ENCODE results near the gene KHDC3L.
"Not testable (repeated sequence)": the region's sequence is repeated elsewhere in the genome, so short reads cannot be mapped to it uniquely, and the experiment has no call there.

The KHDC3L gene

GRCh38 chr6:73371984-73372383 lies 9.5 kb downstream of the KHDC3L start:
- DNase-seq = no peak

DNA sequence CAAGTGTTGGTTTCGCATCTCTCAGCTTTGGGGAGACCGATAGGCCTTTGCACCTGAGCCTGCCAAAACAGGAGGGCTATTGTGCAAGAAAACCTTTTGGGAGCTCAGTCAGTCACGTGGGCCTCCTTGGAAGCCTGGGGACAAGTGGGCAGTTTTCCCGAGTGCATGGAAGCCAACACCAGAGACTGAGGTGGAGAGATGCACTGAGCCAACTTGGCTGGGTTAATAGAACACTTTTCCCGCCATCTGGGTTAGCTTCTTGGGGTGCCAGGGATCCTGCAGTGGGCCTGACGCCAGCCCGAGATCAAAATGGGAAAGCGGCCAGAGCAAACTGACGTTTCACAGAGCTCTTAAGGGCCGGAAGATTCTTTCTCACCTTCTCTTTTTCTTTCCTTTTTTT lies 10.1 kb downstream of the KHDC3L start:
- no peak for DNase-seq

DNA sequence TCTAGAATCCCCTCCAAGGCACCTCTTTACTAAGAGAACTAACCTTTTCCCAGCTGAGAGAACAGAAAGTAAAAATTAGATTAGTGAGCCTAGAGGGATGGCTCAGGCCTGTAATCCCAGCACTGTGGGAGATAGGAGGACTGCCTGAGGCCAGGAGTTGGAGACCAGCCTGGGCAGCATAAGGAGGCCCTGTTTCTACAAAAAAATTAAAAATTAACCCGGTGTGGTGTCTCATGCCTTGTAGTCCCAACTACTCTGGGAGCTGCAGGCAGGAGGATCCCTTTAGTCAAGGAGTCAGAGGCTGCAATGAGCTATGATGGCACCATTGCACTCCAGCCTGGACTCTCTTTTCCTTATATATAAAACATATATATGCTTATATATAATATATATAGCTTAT lies 12.8 kb downstream of the KHDC3L start:
- DNase-seq = no peak

GRCh38 chr6:73377225-73377624 lies 14.8 kb downstream of the KHDC3L start:
- no peak for DNase-seq

DNA sequence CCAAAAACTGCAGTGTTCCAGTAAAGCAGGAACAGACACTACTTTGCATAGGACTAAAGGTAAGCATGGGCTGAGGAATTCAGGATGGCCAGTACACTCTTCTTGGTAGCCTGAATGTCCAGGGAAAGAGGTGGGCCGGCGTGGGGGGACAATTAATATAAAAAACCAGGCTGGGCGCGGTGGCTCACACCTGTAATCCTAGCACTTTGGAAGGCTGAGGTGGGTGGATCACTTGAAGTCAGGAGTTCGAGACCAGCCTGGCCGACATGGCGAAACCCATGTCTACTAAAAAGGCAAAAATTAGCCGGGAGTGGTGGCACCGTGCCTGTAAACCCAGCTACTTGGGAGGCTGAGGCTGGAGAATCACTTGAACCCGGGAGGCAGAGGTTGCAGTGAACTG lies 19.1 kb downstream of the KHDC3L start:
- not testable (repeated sequence) for DNase-seq

GRCh38 chr6:73382462-73383113 lies 20.1 kb downstream of the KHDC3L start:
- no peak for DNase-seq

DNA sequence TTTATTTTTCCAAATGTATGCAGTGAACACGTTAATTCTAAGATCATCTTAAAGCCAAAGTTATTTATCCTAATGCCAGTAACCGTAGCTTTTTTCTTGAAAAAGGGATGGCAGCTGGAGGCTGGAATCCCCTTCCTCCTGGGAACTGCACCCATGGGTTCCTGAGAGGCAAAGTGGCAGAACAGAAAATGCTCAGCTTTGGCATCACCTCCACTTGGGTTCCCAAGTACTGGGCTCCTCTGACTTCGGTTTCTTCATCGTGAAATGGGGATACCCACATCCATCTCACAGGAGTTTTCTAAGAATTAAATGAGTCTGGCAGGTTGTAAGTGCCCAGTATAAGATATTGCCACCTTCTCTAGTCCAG lies 26.0 kb downstream of the KHDC3L start:
- DNase-seq = no peak

- peak; percentile 75 for DNase-seq
Observed at GRCh38 chr6:73388800-73389512, 26.5 kb downstream of the KHDC3L start.

GRCh38 chr6:73389854-73390253 lies 27.4 kb downstream of the KHDC3L start:
- DNase-seq = no peak

- no peak for DNase-seq
Observed at GRCh38 chr6:73391675-73392074, 29.2 kb downstream of the KHDC3L start.

DNA sequence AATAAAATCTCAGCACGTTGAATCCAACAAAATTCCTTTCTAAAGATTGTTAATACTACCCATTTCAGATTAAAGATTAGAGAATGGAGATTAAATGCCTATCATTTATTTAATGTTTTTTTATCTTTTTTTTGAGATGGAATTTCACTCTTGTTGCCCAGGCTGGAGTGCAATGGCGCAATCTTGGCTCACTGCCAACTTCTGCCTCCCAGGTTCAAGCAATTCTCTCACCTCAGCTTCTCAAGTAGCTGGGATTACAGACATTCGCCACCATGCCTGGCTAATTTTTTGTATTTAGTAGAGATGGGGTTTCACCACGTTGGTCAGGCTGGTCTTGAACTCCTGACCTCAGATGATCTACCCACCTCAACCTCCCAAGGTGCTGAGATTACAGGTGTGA lies 29.7 kb downstream of the KHDC3L start:
- not testable (repeated sequence) for DNase-seq

GRCh38 chr6:73393278-73393677 lies 30.8 kb downstream of the KHDC3L start:
- no peak for DNase-seq

- DNase-seq = no peak
Observed at GRCh38 chr6:73394577-73395354, 32.3 kb downstream of the KHDC3L start, which contains the start of gene DDX43. Gene DDX43, plus strand, starts transcription at chr6:73394828. Its CDS starts 78 bp downstream, at chr6:73394906.

GRCh38 chr6:73395875-73396274 lies 33.4 kb downstream of the KHDC3L start:
- DNase-seq = no peak

- DNase-seq = no peak
Observed at GRCh38 chr6:73400656-73401055, 38.2 kb downstream of the KHDC3L start.

- DNase-seq = no peak
Observed at GRCh38 chr6:73409395-73409794, 46.9 kb downstream of the KHDC3L start.

- DNase-seq = no peak
Observed at GRCh38 chr6:73413102-73413501, 50.6 kb downstream of the KHDC3L start.

Data from activated CD8-positive, alpha-beta memory T cell treated with anti-CD3 and anti-CD28 coated beads for 24 hours (primary cell).